MM.1S (cell line): ENCODE measurements around the gene REEP1.

Source experiments
- DNase-seq: peaks from one replicate; pipeline ENCODE4 v3.0.0-alpha.2; 2015
- H2AFZ ChIP-seq: fragments of 300-600 bp; sonication (generic); 2 replicates; pipeline ENCODE4 v1.6.0; 2016; ENCODE audit warnings: antibody characterized with exemption, low read length
- H3F3A ChIP-seq: fragments of 300-600 bp; sonication (generic); 2 replicates; pipeline ENCODE4 v1.6.1; 2016; ENCODE audit warnings: mild to moderate bottlenecking, antibody characterized with exemption, low read length, moderate library complexity, mixed read lengths; ENCODE audit not compliant: insufficient read depth
- H3K27ac ChIP-seq: fragments of 300-600 bp; sonication (generic); 2 replicates; pipeline ENCODE4 v1.5.1; 2016; ENCODE audit warnings: mild to moderate bottlenecking, low read length
- H3K27me3 ChIP-seq: fragments of 300-600 bp; sonication (generic); replicated peaks from 2 replicates; pipeline ENCODE4 v1.6.0; 2016; ENCODE audit warnings: low read length; ENCODE audit not compliant: insufficient read depth
- H3K36me3 ChIP-seq: fragments of 300-600 bp; sonication (generic); replicated peaks from 2 replicates; pipeline ENCODE4 v1.6.1; 2016; ENCODE audit warnings: mild to moderate bottlenecking, low read length, mixed read lengths; ENCODE audit not compliant: insufficient read depth
- H3K4me1 ChIP-seq: fragments of 300-600 bp; sonication (generic); 2 replicates; pipeline ENCODE4 v1.6.1; 2016; ENCODE audit warnings: low read length, mixed read lengths
- H3K4me2 ChIP-seq: fragments of 300-600 bp; sonication (generic); 2 replicates; pipeline ENCODE4 v1.6.0; 2016; ENCODE audit warnings: low read depth, low read length
- H3K4me3 ChIP-seq: fragments of 300-600 bp; sonication (generic); 2 replicates; pipeline ENCODE4 v1.5.1; 2016; ENCODE audit warnings: low read length, mixed read lengths
- H3K79me2 ChIP-seq: fragments of 300-600 bp; sonication (generic); 2 replicates; pipeline ENCODE4 v1.6.1; 2016; ENCODE audit warnings: mixed run types, low read length, mixed read lengths
- H3K9ac ChIP-seq: fragments of 300-600 bp; sonication (generic); 2 replicates; pipeline ENCODE4 v1.6.1; 2016; ENCODE audit warnings: low read length, mixed read lengths
- H3K9me2 ChIP-seq: fragments of 300-600 bp; sonication (generic); replicated peaks from 2 replicates; pipeline ENCODE4 v1.6.1; 2016; ENCODE audit warnings: mild to moderate bottlenecking, low read length, mixed read lengths; ENCODE audit not compliant: insufficient read depth
- H3K9me3 ChIP-seq: fragments of 300-600 bp; sonication (generic); replicated peaks from 2 replicates; pipeline ENCODE4 v1.6.1; 2016; ENCODE audit warnings: mild to moderate bottlenecking, low read length, mixed read lengths; ENCODE audit not compliant: insufficient read depth
- H4K20me1 ChIP-seq: fragments of 300-600 bp; sonication (generic); 2 replicates; pipeline ENCODE4 v1.6.1; 2016; ENCODE audit warnings: mild to moderate bottlenecking, low read length, moderate library complexity, mixed read lengths; ENCODE audit not compliant: insufficient read depth
- EZH2 ChIP-seq: fragments of 300-600 bp; sonication (generic); optimal IDR thresholded peaks from 2 replicates; pipeline ENCODE3; 2017; ENCODE audit warnings: low read depth, mild to moderate bottlenecking, antibody characterized with exemption, low read length, mixed read lengths
- EZH2phosphoT487 ChIP-seq: fragments of 300-600 bp; sonication (generic); IDR thresholded peaks from 2 replicates; pipeline ENCODE4 v1.6.1; 2018; ENCODE audit warnings: antibody characterized with exemption, low read length
- TF ChIP-seq, protein P1 (sequence below): fragments of 300-600 bp; sonication (generic); IDR thresholded peaks from 2 replicates; pipeline ENCODE4 v1.5.1; 2016; ENCODE audit warnings: antibody characterized with exemption, low read length, mixed read lengths

REEP1 gene

GRCh38 chr2:86235196-86235980 lies 102.0 kb downstream of the REEP1 start:
- TF ChIP-seq EZH2 (no peak), EZH2phosphoT487 (no peak)
- TF ChIP-seq, protein P1, sequence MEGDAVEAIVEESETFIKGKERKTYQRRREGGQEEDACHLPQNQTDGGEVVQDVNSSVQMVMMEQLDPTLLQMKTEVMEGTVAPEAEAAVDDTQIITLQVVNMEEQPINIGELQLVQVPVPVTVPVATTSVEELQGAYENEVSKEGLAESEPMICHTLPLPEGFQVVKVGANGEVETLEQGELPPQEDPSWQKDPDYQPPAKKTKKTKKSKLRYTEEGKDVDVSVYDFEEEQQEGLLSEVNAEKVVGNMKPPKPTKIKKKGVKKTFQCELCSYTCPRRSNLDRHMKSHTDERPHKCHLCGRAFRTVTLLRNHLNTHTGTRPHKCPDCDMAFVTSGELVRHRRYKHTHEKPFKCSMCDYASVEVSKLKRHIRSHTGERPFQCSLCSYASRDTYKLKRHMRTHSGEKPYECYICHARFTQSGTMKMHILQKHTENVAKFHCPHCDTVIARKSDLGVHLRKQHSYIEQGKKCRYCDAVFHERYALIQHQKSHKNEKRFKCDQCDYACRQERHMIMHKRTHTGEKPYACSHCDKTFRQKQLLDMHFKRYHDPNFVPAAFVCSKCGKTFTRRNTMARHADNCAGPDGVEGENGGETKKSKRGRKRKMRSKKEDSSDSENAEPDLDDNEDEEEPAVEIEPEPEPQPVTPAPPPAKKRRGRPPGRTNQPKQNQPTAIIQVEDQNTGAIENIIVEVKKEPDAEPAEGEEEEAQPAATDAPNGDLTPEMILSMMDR = no peak
- no peak overlapping the region for H2AFZ ChIP-seq
- H3K9me3 ChIP-seq = no peaks in the 10 kb centered on the region
- H3K4me2 ChIP-seq = no peak overlapping the region
- H3K27ac ChIP-seq = no peak overlapping the region
- no peaks in the 10 kb centered on the region for H3K9me2 ChIP-seq
- no peaks in the 10 kb centered on the region for H3K27me3 ChIP-seq
- no peak overlapping the region for H3K9ac ChIP-seq
- no peaks in the 10 kb centered on the region for H3K4me1 ChIP-seq
- H3K79me2 ChIP-seq = no peaks in the 10 kb centered on the region
- H3K36me3 ChIP-seq = no peaks in the 10 kb centered on the region
- H3F3A ChIP-seq = no peaks in the 10 kb centered on the region
- no peak for DNase-seq
- H4K20me1 ChIP-seq = no peaks in the 10 kb centered on the region
- H3K4me3 ChIP-seq = no peak overlapping the region

- no peak overlapping the region for H3K27ac ChIP-seq
- H3K36me3 ChIP-seq = no peaks in the 10 kb centered on the region
- no peaks in the 10 kb centered on the region for H3K4me1 ChIP-seq
- H3K27me3 ChIP-seq = no peaks in the 10 kb centered on the region
- no peaks in the 10 kb centered on the region for H3K79me2 ChIP-seq
- H3K4me2 ChIP-seq = no peak overlapping the region
- no peaks in the 10 kb centered on the region for H3K9me3 ChIP-seq
- no peak for DNase-seq
- H4K20me1 ChIP-seq = no peaks in the 10 kb centered on the region
- H2AFZ ChIP-seq = no peak overlapping the region
- no peak overlapping the region for H3K9ac ChIP-seq
- no peak overlapping the region for H3K4me3 ChIP-seq
- no peaks in the 10 kb centered on the region for H3F3A ChIP-seq
- TF ChIP-seq, protein P1 = no peak
- no peak for TF ChIP-seq EZH2phosphoT487
- no peak for TF ChIP-seq EZH2
- H3K9me2 ChIP-seq = no peaks in the 10 kb centered on the region
Measured at GRCh38 chr2:86234563-86235131, 102.8 kb downstream of the REEP1 start.

DNA sequence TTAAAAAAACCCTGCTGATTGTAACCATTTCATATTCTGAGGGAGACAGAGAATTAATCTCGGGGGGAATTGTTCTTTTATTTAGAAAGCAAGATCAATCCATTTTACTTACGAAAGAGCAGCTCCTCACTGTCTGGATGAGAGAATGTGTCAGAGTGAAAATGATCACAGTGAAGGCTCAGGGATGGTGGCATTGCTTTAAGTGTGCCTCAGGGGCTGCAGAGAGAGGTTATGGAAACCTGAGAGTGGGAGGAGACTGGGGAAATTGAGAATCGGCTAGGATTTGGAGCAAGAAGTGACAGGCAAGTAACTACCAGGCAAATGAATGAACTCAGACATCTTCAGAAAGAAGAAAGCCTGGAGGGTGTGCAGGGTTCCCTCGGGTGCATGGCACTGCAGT lies 104.0 kb downstream of the REEP1 start:
- H3K9me3 ChIP-seq = no peaks in the 10 kb centered on the region
- no peak overlapping the region for H3K4me3 ChIP-seq
- H3K4me2 ChIP-seq = no peak overlapping the region
- no peaks in the 10 kb centered on the region for H3K36me3 ChIP-seq
- H3K27ac ChIP-seq = no peak overlapping the region
- H3K79me2 ChIP-seq = no peaks in the 10 kb centered on the region
- no peak for DNase-seq
- H3K9me2 ChIP-seq = no peaks in the 10 kb centered on the region
- no peak overlapping the region for H3K9ac ChIP-seq
- H4K20me1 ChIP-seq = no peaks in the 10 kb centered on the region
- no peaks in the 10 kb centered on the region for H3K4me1 ChIP-seq
- no peaks in the 10 kb centered on the region for H3F3A ChIP-seq
- H3K27me3 ChIP-seq = no peaks in the 10 kb centered on the region
- H2AFZ ChIP-seq = no peak overlapping the region
- no peak for TF ChIP-seq EZH2phosphoT487
- TF ChIP-seq, protein P1 = no peak
- TF ChIP-seq EZH2 = no peak
